WTC11 (cell line): ENCODE results near the gene CEACAM4. TPM values are rescaled to one million over a fixed set of nuclear protein-coding genes. Genes with fewer than 3 reads are reported as not detected.

Source experiments
- ATAC-seq: fragments of 200-7000 bp; cut with Tn5 transposase; 2 replicates; pipeline ENCODE4 v1.10.0; 2021; ENCODE audit warnings: mild to moderate bottlenecking, moderate library complexity
- CTCF ChIA-PET: fragments of 300-600 bp; sonication (Branson Sonifier 250); formaldehyde crosslinking; loops from one replicate; lab custom pipeline; 2021; ENCODE audit warnings: antibody characterized with exemption; lab: Charles Lee
- POLR2A ChIA-PET: fragments of 350-600 bp; sonication (Branson Sonifier 250); formaldehyde crosslinking; loops from one replicate; lab custom pipeline; 2021; ENCODE audit warnings: antibody characterized with exemption; lab: Charles Lee
- DNase-seq: peaks from one replicate; pipeline ENCODE4 v3.0.0; 2021; ENCODE audit warnings: low spot score
- H3K27ac Mint-ChIP-seq: 2 replicates; pipeline ENCODE4 v1.8.0; 2021; ENCODE audit warnings: mixed read lengths
- H3K27me3 Mint-ChIP-seq: 2 replicates; pipeline ENCODE4 v1.8.0; 2021; ENCODE audit warnings: low read depth, mild to moderate bottlenecking, moderate library complexity, mixed read lengths
- H3K36me3 Mint-ChIP-seq: 2 replicates; pipeline ENCODE4 v1.8.0; 2021; ENCODE audit warnings: mixed read lengths
- H3K4me1 Mint-ChIP-seq: 2 replicates; pipeline ENCODE4 v1.8.0; 2022; ENCODE audit warnings: mixed read lengths
- H3K4me3 Mint-ChIP-seq: 2 replicates; pipeline ENCODE4 v1.8.0; 2021; ENCODE audit warnings: mild to moderate bottlenecking, moderate library complexity, mixed read lengths
- H3K9me3 Mint-ChIP-seq: 2 replicates; pipeline ENCODE4 v1.8.0; 2021; ENCODE audit warnings: mixed read lengths
- ARID4B ChIP-seq: sonication (generic); formaldehyde crosslinking; IDR thresholded peaks from 2 replicates; pipeline ENCODE4 v1.8.0; 2023; ENCODE audit warnings: missing genetic modification reagents, mild to moderate bottlenecking, borderline replicate concordance
- CBFB ChIP-seq: sonication (generic); formaldehyde crosslinking; IDR thresholded peaks from 2 replicates; pipeline ENCODE4 v1.8.1; 2022; ENCODE audit warnings: mild to moderate bottlenecking, low read depth, missing genetic modification reagents
- CREM ChIP-seq: sonication (generic); formaldehyde crosslinking; IDR thresholded peaks from 2 replicates; pipeline ENCODE4 v1.8.1; 2022; ENCODE audit warnings: mild to moderate bottlenecking, missing genetic modification reagents, moderate library complexity
- E2F5 ChIP-seq: sonication (generic); formaldehyde crosslinking; IDR thresholded peaks from 2 replicates; pipeline ENCODE4 v1.8.1; 2022; ENCODE audit warnings: mild to moderate bottlenecking, moderate library complexity, missing genetic modification reagents
- FOXJ3 ChIP-seq: sonication (generic); formaldehyde crosslinking; IDR thresholded peaks from 2 replicates; pipeline ENCODE4 v1.9.0; 2021; ENCODE audit warnings: missing genetic modification reagents, mild to moderate bottlenecking, borderline replicate concordance
- MLX ChIP-seq: sonication (generic); formaldehyde crosslinking; IDR thresholded peaks from 2 replicates; pipeline ENCODE4 v1.8.1; 2023; ENCODE audit warnings: mild to moderate bottlenecking, missing genetic modification reagents, moderate library complexity
- NFE2L1 ChIP-seq: sonication (generic); formaldehyde crosslinking; IDR thresholded peaks from 2 replicates; pipeline ENCODE4 v1.8.1; 2023; ENCODE audit warnings: missing genetic modification reagents
- NFYB ChIP-seq: sonication (generic); formaldehyde crosslinking; conservative IDR thresholded peaks from 2 replicates; pipeline ENCODE4 v1.8.0; 2022; ENCODE audit warnings: low read depth, missing genetic modification reagents
- PRRX2 ChIP-seq: fragments of 250-450 bp; sonication (Bioruptor Pico); IDR thresholded peaks from 2 replicates; pipeline ENCODE4 v1.8.0; 2021; ENCODE audit warnings: mild to moderate bottlenecking
- TCF7 ChIP-seq: sonication (generic); formaldehyde crosslinking; IDR thresholded peaks from 2 replicates; pipeline ENCODE4 v1.8.0; 2022; ENCODE audit warnings: mild to moderate bottlenecking, low read depth, missing genetic modification reagents, moderate library complexity
- USF1 ChIP-seq: sonication (generic); formaldehyde crosslinking; IDR thresholded peaks from 2 replicates; pipeline ENCODE4 v1.8.0; 2022; ENCODE audit warnings: mild to moderate bottlenecking, missing genetic modification reagents
- ZNF317 ChIP-seq: sonication (generic); formaldehyde crosslinking; IDR thresholded peaks from 2 replicates; pipeline ENCODE4 v1.8.1; 2023; ENCODE audit warnings: low read depth, mild to moderate bottlenecking, moderate library complexity, missing genetic modification reagents, borderline replicate concordance
- ZNF532 ChIP-seq: fragments of 250-450 bp; sonication (Bioruptor Pico); IDR thresholded peaks from 2 replicates; pipeline ENCODE4 v1.9.0; 2021; ENCODE audit warnings: mild to moderate bottlenecking, borderline replicate concordance
- ZNF671 ChIP-seq: fragments of 250-450 bp; sonication (Bioruptor Pico); IDR thresholded peaks from 2 replicates; pipeline ENCODE4 v1.8.0; 2021; ENCODE audit warnings: mild to moderate bottlenecking
- ZSCAN18 ChIP-seq: fragments of 250-450 bp; sonication (Bioruptor Pico); IDR thresholded peaks from 2 replicates; pipeline ENCODE4 v2.1.2; 2022; ENCODE audit warnings: mild to moderate bottlenecking, moderate library complexity
- total RNA-seq: library from RNA; stranded (reverse); gene quantifications from 3 replicates; pipeline ENCODE4 v1.2.3, GENCODE V29; 2021

Gene CEACAM4
- total RNA-seq, 1 experiment from 2014 or later, result not detected

- H3K4me3 Mint-ChIP-seq, result no peak overlapping the region
- POLR2A ChIA-PET, result no interaction called here
- ATAC-seq, result no peak
- no peaks in the 10 kb centered on the region for H3K36me3 Mint-ChIP-seq
- no peaks in the 10 kb centered on the region for H3K9me3 Mint-ChIP-seq
- CTCF ChIA-PET, result interaction anchor here (0.6 to 1.3 kb wide), 3 partner anchors 22 to 129 kb away, joined by 3 to 4 read pairs (median 3); no protein-coding TSS in a partner anchor
- DNase-seq, result no peak
- no peak for TF ChIP-seq CREM (CRISPR knock-in tag)
- TF ChIP-seq ZNF532 (CRISPR knock-in tag), result no peak
- TF ChIP-seq TCF7 (CRISPR knock-in tag), result no peak
- TF ChIP-seq USF1 (CRISPR knock-in tag), result no peak
- no peak for TF ChIP-seq ARID4B (CRISPR knock-in tag)
- no peak for TF ChIP-seq ZSCAN18 (CRISPR knock-in tag)
- TF ChIP-seq FOXJ3, result no peak
- TF ChIP-seq CBFB (CRISPR knock-in tag), result no peak
- no peaks in the 10 kb centered on the region for H3K4me1 Mint-ChIP-seq
- H3K27me3 Mint-ChIP-seq, result peaks cover 7% of the 10 kb centered on the region
- no peak overlapping the region for H3K27ac Mint-ChIP-seq
Measured at GRCh38 chr19:41624515-41624914, 2.4 kb downstream of the CEACAM4 start.

GRCh38 chr19:41623360-41623759 lies 3.5 kb downstream of the CEACAM4 start:
- peaks cover 7% of the 10 kb centered on the region for H3K27me3 Mint-ChIP-seq
- TF ChIP-seq FOXJ3 (no peak), MLX (CRISPR knock-in tag) (no peak)
- TF ChIP-seq, all 79 proteins: peak for 0
- Mint-ChIP-seq H3K36me3 (no peaks in the 10 kb centered on the region), H3K4me3 (no peak overlapping the region), H3K27ac (no peak overlapping the region), H3K9me3 (no peaks in the 10 kb centered on the region), H3K4me1 (no peaks in the 10 kb centered on the region)
- DNase-seq, result no peak
- ChIA-PET POLR2A (no interaction called here), CTCF (no interaction called here)
- ATAC-seq, result no peak

GRCh38 chr19:41621654-41622053 lies 5.2 kb downstream of the CEACAM4 start:
- DNase-seq (no peak), ATAC-seq (no peak; the same call in 1 of the 2 replicates)
- H3K9me3 Mint-ChIP-seq, result no peaks in the 10 kb centered on the region
- ChIA-PET CTCF (interaction anchor here (1.5 kb wide), 1 partner anchor 132 kb away, joined by 4 read pairs; no protein-coding TSS in a partner anchor), POLR2A (no interaction called here)
- H3K36me3 Mint-ChIP-seq, result no peaks in the 10 kb centered on the region
- H3K27ac Mint-ChIP-seq, result no peak overlapping the region
- peaks cover 13% of the 10 kb centered on the region for H3K27me3 Mint-ChIP-seq
- no peak overlapping the region for H3K4me3 Mint-ChIP-seq
- no peaks in the 10 kb centered on the region for H3K4me1 Mint-ChIP-seq
- TF ChIP-seq NFYB (no peak), E2F5 (CRISPR knock-in tag) (no peak), NFE2L1 (CRISPR knock-in tag) (no peak), PRRX2 (CRISPR knock-in tag) (no peak), ZSCAN18 (CRISPR knock-in tag) (no peak), ZNF671 (CRISPR knock-in tag) (no peak), ZNF317 (CRISPR knock-in tag) (no peak), FOXJ3 (no peak)
